K562 (cell line): ENCODE measurements around the gene BCAS1. TPM values are rescaled to one million over a fixed set of nuclear protein-coding genes. Genes with fewer than 3 reads are reported as not detected.

Experiments
- ATF6 ChIP-seq: sonication (generic); formaldehyde crosslinking; IDR thresholded peaks from 2 replicates; pipeline ENCODE4 v1.4.0; 2020; ENCODE audit warnings: mild to moderate bottlenecking, missing genetic modification reagents
- CBX5 ChIP-seq: IDR thresholded peaks from 2 replicates; pipeline ENCODE4 v1.6.1; 2014; ENCODE audit warnings: low read depth, borderline replicate concordance
- EHMT2 ChIP-seq: fragments of 450-650 bp; IDR thresholded peaks from 2 replicates; pipeline ENCODE4 v1.6.1; 2018; ENCODE audit warnings: antibody characterized with exemption
- EP400 ChIP-seq: fragments of 450-650 bp; IDR thresholded peaks from 2 replicates; pipeline ENCODE4 v1.6.1; 2017; ENCODE audit warnings: antibody characterized with exemption, mild to moderate bottlenecking, moderate library complexity
- FOXP4 ChIP-seq: sonication (generic); formaldehyde crosslinking; IDR thresholded peaks from 2 replicates; pipeline ENCODE4 v1.8.0; 2022; ENCODE audit warnings: mild to moderate bottlenecking, missing genetic modification reagents, borderline replicate concordance
- KDM2B ChIP-seq: fragments of 250-450 bp; sonication (Bioruptor Pico); IDR thresholded peaks from 2 replicates; pipeline ENCODE4 v1.8.0; 2021; ENCODE audit warnings: mild to moderate bottlenecking, moderate library complexity
- MAFG ChIP-seq: fragments of 450-650 bp; conservative IDR thresholded peaks from 2 replicates; pipeline ENCODE4 v1.6.1; 2016; ENCODE audit warnings: missing genetic modification characterization, missing compliant biosample characterization
- MAFK ChIP-seq: IDR thresholded peaks from 2 replicates; pipeline ENCODE4 v1.6.1; 2011; ENCODE audit warnings: low read length, improper control_type of control experiment
- MLLT1 ChIP-seq, 2 experiments: fragments of 450-650 bp; IDR thresholded peaks; 2 replicates each; pipeline ENCODE4 v1.6.1; 2016
- NEUROD1 ChIP-seq: fragments of 150-350 bp; IDR thresholded peaks from 2 replicates; pipeline ENCODE4 v1.6.1; 2014; ENCODE audit warnings: borderline replicate concordance, low read length, low read depth; ENCODE audit not compliant: partially characterized antibody
- PHF20 ChIP-seq: fragments of 450-650 bp; IDR thresholded peaks from 2 replicates; pipeline ENCODE4 v1.6.1; 2018; ENCODE audit not compliant: partially characterized antibody
- SFPQ ChIP-seq: fragments of 200-400 bp; formaldehyde crosslinking; IDR thresholded peaks from 2 replicates; pipeline ENCODE4 v1.6.1; 2017; ENCODE audit warnings: mild to moderate bottlenecking, low read depth, low read length, moderate library complexity
- SMAD1 ChIP-seq: fragments of 150-350 bp; IDR thresholded peaks from 2 replicates; pipeline ENCODE4 v1.6.1; 2014; ENCODE audit warnings: low read length, low read depth; ENCODE audit not compliant: partially characterized antibody
- THRB ChIP-seq: fragments of 450-650 bp; formaldehyde crosslinking; conservative IDR thresholded peaks from 2 replicates; pipeline ENCODE4 v1.4.0; 2022; ENCODE audit warnings: mild to moderate bottlenecking, missing genetic modification characterization
- ZNF511 ChIP-seq: sonication (generic); formaldehyde crosslinking; IDR thresholded peaks from 2 replicates; pipeline ENCODE4 v1.8.0; 2022; ENCODE audit warnings: mild to moderate bottlenecking, missing genetic modification reagents
- ZNF707 ChIP-seq: fragments of 250-450 bp; sonication (Bioruptor Pico); conservative IDR thresholded peaks from 2 replicates; pipeline ENCODE4 v1.8.0; 2022; ENCODE audit warnings: inconsistent platforms, mild to moderate bottlenecking, moderate library complexity
- polyA plus RNA-seq, 8 experiments: library from polyadenylated mRNA; depleted of rRNA in 4 of 8; stranded (reverse) in 5 of 8; unstranded in 3 of 8; fragments of >200 nt; fragmentation: Nextera tagmentation in 2 of 8; fragmentation: Illumina TruSeq in 1 of 8; extraction: Ambion mirVana in 2 of 8; extraction: Trizol in 1 of 8; gene quantifications; 2 replicates each; pipeline versions ENCODE4 v1.2.1 to v1.2.3, GENCODE V29; 2011 to 2014; ENCODE audit warnings: inconsistent platforms in 1 of 8, missing spikeins in 1 of 8
- total RNA-seq, 7 experiments: library from RNA; depleted of rRNA in 6 of 7; stranded (reverse); fragments of >200 nt in 6 of 7; fragmentation: Illumina TruSeq in 2 of 7; extraction: Trizol in 2 of 7; gene quantifications; 2 replicates each; pipeline versions ENCODE4 v1.2.1 to v1.2.3, GENCODE V29; 2011 to 2021; ENCODE audit warnings: low replicate concordance in 1 of 7

The BCAS1 gene
- total and polyA plus RNA-seq, 9 of the 15 experiments (the other 6 are each of a cell fraction or from before 2014, with no cell fraction given) = 0.18 to 2.3 (median 0.93) TPM

- TF ChIP-seq SFPQ (no peak), FOXP4 (no peak), KDM2B (no peak), EHMT2 (no peak), SMAD1 (no peak), ATF6 (CRISPR knock-in tag) (no peak), MAFG (tag) (no peak), MLLT1 (IDR thresholded peaks at IDR 0.05) (0 out of 4 replicates have a peak, but pooled peaks of 1 of the 2 experiments have one; percentile 17), ZNF707 (CRISPR knock-in tag) (no peak), CBX5 (no peak), MAFK (no peak), NEUROD1 (peak; percentile 50), EP400 (peak; percentile 72), THRB (CRISPR knock-in tag) (no peak), PHF20 (no peak), ZNF511 (no peak)
Observed at GRCh38 chr20:53917145-53918019, 153.0 kb downstream of the BCAS1 start (continued).
